Spinal cord (tissue), 10 donors: Measurements from ENCODE around the gene RBM44. TPM values are rescaled to one million over a fixed set of nuclear protein-coding genes. Genes with fewer than 3 reads are reported as not detected.

Experiments used
- DNase-seq, 6 donors: peaks; one replicate each; pipeline versions ENCODE4 v3.0.0 to v3.0.0-alpha.2; 2013 to 2015; ENCODE audit warnings: low spot score in 6 of 6, low read depth in 4 of 6
- H3K27ac ChIP-seq: one replicate; pipeline ENCODE4 v1.5.1; 2013; ENCODE audit warnings: low read depth, low read length, control low read depth
- H3K27me3 ChIP-seq: one replicate; pipeline ENCODE4 v1.6.1; 2013; ENCODE audit warnings: low read length; ENCODE audit not compliant: control insufficient read depth, insufficient read depth
- H3K36me3 ChIP-seq: one replicate; pipeline ENCODE4 v1.6.1; 2013; ENCODE audit warnings: low read length; ENCODE audit not compliant: control insufficient read depth, insufficient read depth
- H3K4me1 ChIP-seq: one replicate; pipeline ENCODE4 v1.6.1; 2013; ENCODE audit warnings: low read length; ENCODE audit not compliant: control insufficient read depth, insufficient read depth
- H3K4me3 ChIP-seq: one replicate; pipeline ENCODE4 v1.5.1; 2013; ENCODE audit warnings: low read depth, low read length, control low read depth
- H3K9me3 ChIP-seq: one replicate; pipeline ENCODE4 v1.6.1; 2013; ENCODE audit warnings: low read length; ENCODE audit not compliant: control insufficient read depth, insufficient read depth
- WGBS: methylation state at CpG from one replicate; pipeline ENCODE4 v1.1.5; 2013; ENCODE audit warnings: missing lambda C conversion rate; ENCODE audit not compliant: insufficient coverage; 5-methylcytosine and 5-hydroxymethylcytosine counted together
- polyA plus RNA-seq, 2 donors: library from polyadenylated mRNA; unstranded; fragments of 120-200 nt; gene quantifications; one replicate each; pipeline ENCODE4 v1.2.1, GENCODE V29; 2013; ENCODE audit not compliant: insufficient read length in 2 of 2
- total RNA-seq, 2 donors: library from RNA; depleted of rRNA in 1 of 2; stranded (reverse); fragments of 120-200 nt in 1 of 2; fragments of >200 nt in 1 of 2; gene quantifications; one replicate each; pipeline versions ENCODE4 v1.2.3 to v1.2.4, GENCODE V29; 2013 to 2014
- donor health status: healthy.

Gene RBM44
- total and polyA plus RNA-seq, 4 donors = 0.59 to 1.5 (median 0.88) TPM

- H3K4me3 ChIP-seq = peak overlapping the region; percentile 44
- H3K9me3 ChIP-seq = no peaks in the 10 kb centered on the region
- peak overlapping the region; percentile 75 for H3K27ac ChIP-seq
- 37% methylated on average over 15 of the region's 22 CpGs for WGBS
- DNase-seq = peak in 2 of 6 donors; percentile 19 to 31
- peaks cover 60% of the 10 kb centered on the region for H3K4me1 ChIP-seq
- peaks cover 9% of the 10 kb centered on the region for H3K27me3 ChIP-seq
- peaks cover 15% of the 10 kb centered on the region for H3K36me3 ChIP-seq
These were observed 61.8 kb downstream of the RBM44 start for GRCh38 chr2:237860273-237860935.

- Histone ChIP-seq H3K36me3 (peaks cover 16% of the 10 kb centered on the region), H3K4me3 (no peak overlapping the region), H3K9me3 (no peaks in the 10 kb centered on the region), H3K4me1 (peaks cover 68% of the 10 kb centered on the region), H3K27me3 (peaks cover 9% of the 10 kb centered on the region), H3K27ac (no peak overlapping the region)
- 70% methylated on average over 7 of the region's 11 CpGs for WGBS
- no peak for DNase-seq
These were observed 63.4 kb downstream of the RBM44 start for GRCh38 chr2:237861875-237862527.

- peaks cover 9% of the 10 kb centered on the region for H3K27me3 ChIP-seq
- H3K4me1 ChIP-seq = peaks cover 68% of the 10 kb centered on the region
- H3K36me3 ChIP-seq = peaks cover 21% of the 10 kb centered on the region
- H3K27ac ChIP-seq = no peak overlapping the region
- no peak overlapping the region for H3K4me3 ChIP-seq
- no peak for DNase-seq
- no peaks in the 10 kb centered on the region for H3K9me3 ChIP-seq
- 91% methylated on average over 4 of the region's 8 CpGs for WGBS
These were observed 63.9 kb downstream of the RBM44 start for GRCh38 chr2:237862528-237862895.

GRCh38 chr2:237863102-237863511, 64.5 kb downstream of the RBM44 start:
- peaks cover 9% of the 10 kb centered on the region for H3K27me3 ChIP-seq
- H3K27ac ChIP-seq = no peak overlapping the region
- peaks cover 2% of the 10 kb centered on the region for H3K9me3 ChIP-seq
- 60% methylated on average over 2 of the region's 4 CpGs for WGBS
- no peak for DNase-seq
- peaks cover 21% of the 10 kb centered on the region for H3K36me3 ChIP-seq
- H3K4me1 ChIP-seq = peaks cover 62% of the 10 kb centered on the region
- no peak overlapping the region for H3K4me3 ChIP-seq

GRCh38 chr2:237863689-237864443, 65.3 kb downstream of the RBM44 start:
- no peak for DNase-seq
- H3K4me3 ChIP-seq = no peak overlapping the region
- WGBS = 61% methylated on average over 17 of the region's 22 CpGs
- peaks cover 2% of the 10 kb centered on the region for H3K9me3 ChIP-seq
- H3K27me3 ChIP-seq = peaks cover 7% of the 10 kb centered on the region
- peaks cover 21% of the 10 kb centered on the region for H3K36me3 ChIP-seq
- peaks cover 55% of the 10 kb centered on the region for H3K4me1 ChIP-seq
- no peak overlapping the region for H3K27ac ChIP-seq

- Histone ChIP-seq H3K4me3 (no peak overlapping the region), H3K4me1 (peaks cover 50% of the 10 kb centered on the region), H3K27ac (no peak overlapping the region), H3K9me3 (peaks cover 2% of the 10 kb centered on the region), H3K27me3 (peaks cover 3% of the 10 kb centered on the region), H3K36me3 (peaks cover 21% of the 10 kb centered on the region)
- DNase-seq = no peak
- 81% methylated on average over 8 of the region's 10 CpGs for WGBS
These were observed 65.9 kb downstream of the RBM44 start for GRCh38 chr2:237864444-237864931.

GRCh38 chr2:237864940-237865622, 66.5 kb downstream of the RBM44 start:
- H3K27me3 ChIP-seq = no peaks in the 10 kb centered on the region
- peaks cover 24% of the 10 kb centered on the region for H3K36me3 ChIP-seq
- DNase-seq = no peak
- no peak overlapping the region for H3K4me3 ChIP-seq
- H3K9me3 ChIP-seq = peaks cover 2% of the 10 kb centered on the region
- no peak overlapping the region for H3K27ac ChIP-seq
- 77% methylated on average over 8 of the region's 9 CpGs for WGBS
- peaks cover 47% of the 10 kb centered on the region for H3K4me1 ChIP-seq

GRCh38 chr2:237865623-237866041, 67.1 kb downstream of the RBM44 start:
- Histone ChIP-seq H3K4me1 (peaks cover 48% of the 10 kb centered on the region), H3K9me3 (peaks cover 2% of the 10 kb centered on the region), H3K4me3 (no peak overlapping the region), H3K27ac (no peak overlapping the region), H3K27me3 (no peaks in the 10 kb centered on the region), H3K36me3 (peaks cover 24% of the 10 kb centered on the region)
- 73% methylated on average over 4 of the region's 7 CpGs for WGBS
- no peak for DNase-seq

- Histone ChIP-seq H3K4me1 (peaks cover 53% of the 10 kb centered on the region), H3K9me3 (peaks cover 2% of the 10 kb centered on the region), H3K4me3 (no peak overlapping the region), H3K27ac (no peak overlapping the region), H3K27me3 (no peaks in the 10 kb centered on the region), H3K36me3 (peaks cover 24% of the 10 kb centered on the region)
- WGBS = 61% methylated on average over 4 of the region's 13 CpGs
- no peak for DNase-seq
These were observed 67.6 kb downstream of the RBM44 start for GRCh38 chr2:237866101-237866621.
